Measurements from ENCODE around the gene LILRB3. TPM values are rescaled to one million over a fixed set of nuclear protein-coding genes. Genes with fewer than 3 reads are reported as not detected.

Gene LILRB3
- total and polyA plus RNA-seq, 2 of the 4 experiments (the other 2 are of a cell fraction) = not detected

DNA sequence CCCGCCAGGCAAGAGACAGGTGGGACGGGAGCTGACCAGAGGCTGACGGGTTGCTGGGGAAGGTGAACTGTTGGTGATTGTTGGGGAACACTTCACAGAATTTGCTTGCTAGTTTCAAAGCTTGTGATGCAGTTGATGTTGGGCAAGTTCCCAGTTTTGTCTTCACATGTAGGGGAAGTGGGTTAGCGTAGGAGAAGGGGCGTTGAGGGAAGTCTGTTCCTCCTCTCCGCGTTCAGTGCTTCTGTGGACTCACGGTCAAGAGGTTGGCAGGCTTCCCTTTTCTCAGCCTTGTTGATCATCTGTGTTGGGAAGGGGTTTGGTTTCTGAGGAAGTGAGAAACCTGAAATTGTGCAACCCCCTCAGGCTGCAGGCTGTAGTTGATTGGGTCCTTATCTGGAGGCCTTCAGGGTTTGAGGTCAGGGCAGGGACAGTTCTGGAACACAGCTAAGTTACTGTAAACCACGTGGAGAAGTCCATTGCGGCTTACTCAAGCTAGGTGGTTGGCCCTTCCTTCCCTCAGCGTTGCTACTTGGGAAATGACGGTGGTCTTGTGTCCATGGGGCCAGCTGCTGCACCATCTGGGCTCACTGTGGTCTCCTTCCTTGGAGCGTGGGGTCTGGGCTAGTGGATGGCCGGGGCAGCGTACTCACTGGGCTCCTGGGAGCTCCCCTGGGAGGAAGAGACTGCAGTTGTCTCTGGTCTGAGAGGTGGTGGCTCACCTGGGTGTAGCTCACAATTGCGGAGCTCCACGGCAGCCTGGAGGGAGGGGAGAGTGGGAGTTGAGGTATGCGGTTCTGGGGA lies 14.6 kb downstream of the LILRB3 start (continued):
- TF ChIP-seq SMC3 (IDR thresholded peaks at IDR 0.05; ENCODE audit: low read depth, low read length) = no peak
- peak; percentile 88 for TF ChIP-seq CEBPB (IDR thresholded peaks at IDR 0.05; ENCODE audit: low read depth, low read length)

DNA sequence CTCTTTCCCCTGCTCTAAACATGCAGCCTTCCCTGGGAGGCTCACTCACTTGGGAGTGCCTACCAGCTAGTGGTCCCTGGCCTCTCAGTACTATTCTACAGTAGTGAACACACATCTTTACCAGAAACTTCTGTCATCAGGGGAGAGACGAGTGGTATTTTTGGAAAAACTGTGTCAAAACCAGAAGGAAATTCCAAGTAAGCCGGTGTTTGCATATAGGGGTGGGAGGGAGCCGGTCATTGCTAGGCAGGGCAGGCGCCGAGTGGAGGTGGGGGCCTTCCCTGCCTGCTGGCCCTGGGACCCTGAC lies 15.2 kb downstream of the LILRB3 start:
- intact Hi-C loops (cut with micrococcal nuclease) (no loop called here), dilution Hi-C loops (cut with HindIII; ENCODE audit: low sequenced_read_pairs, unreplicated experiment) (no loop called here), in situ Hi-C loops (cut with MboI; ENCODE audit: low sequenced_read_pairs) (loop anchor here (10.0 kb wide), 1 partner anchor 247 kb away; no protein-coding TSS in a partner anchor)
- DNase-seq = no peak
- Histone ChIP-seq H2AFZ (replicated peaks; ENCODE audit: low read length, poor library complexity) (no peak overlapping the region), H4K5ac (ENCODE audit: low read depth, low read length) (no peak overlapping the region), H3K36me3 (ENCODE audit: control insufficient read depth, insufficient read depth, low read length) (peaks cover 50% of the 10 kb centered on the region), H3K56ac (ENCODE audit: extremely low read depth, insufficient read depth, low read length) (no peak overlapping the region), H2AK5ac (ENCODE audit: low read depth, low read length) (no peak overlapping the region), H3K4me3 (ENCODE audit: insufficient read depth, low read depth, low read length) (no peak overlapping the region), H3K27me3 (ENCODE audit: control insufficient read depth, insufficient read depth, low read length) (no peaks in the 10 kb centered on the region), H2BK5ac (ENCODE audit: low read depth, low read length, poor library complexity, severe bottlenecking) (no peak overlapping the region), H3K9me3 (ENCODE audit: control insufficient read depth, insufficient read depth, low read length) (no peaks in the 10 kb centered on the region), H3K23ac (ENCODE audit: low read depth, low read length) (no peak overlapping the region), H4K91ac (ENCODE audit: insufficient read depth, low read depth, low read length) (no peak overlapping the region), H3K9ac (ENCODE audit: low read depth, low read length) (no peak overlapping the region), H3K4me1 (ENCODE audit: control insufficient read depth, insufficient read depth, low read length) (peaks cover 35% of the 10 kb centered on the region), H4K20me1 (ENCODE audit: insufficient read depth, low read length) (peaks cover 86% of the 10 kb centered on the region), H3K79me1 (ENCODE audit: low read depth in 1 of 2, low read length in 2 of 2) (peaks cover 8 to 76% of the 10 kb centered on the region in 2 experiments), H2BK20ac (ENCODE audit: low read depth, low read length) (no peak overlapping the region), H2AK9ac (replicated peaks; ENCODE audit: low read depth, low read length, poor library complexity) (no peak overlapping the region), H3K4ac (ENCODE audit: low read depth, low read length) (no peak overlapping the region), H3K4me2 (ENCODE audit: low read depth, low read length) (no peak overlapping the region; the same call in 1 of the 2 replicates), H3K9me1 (ENCODE audit: insufficient read depth, low read length) (peaks cover 30% of the 10 kb centered on the region), H3K18ac (ENCODE audit: low read depth, low read length) (no peak overlapping the region), H3K27ac (ENCODE audit: insufficient read depth, low read length) (peak overlapping the region; percentile 5; the same call in 1 of the 2 replicates), H3K14ac (replicated peaks; ENCODE audit: low read depth, low read length) (no peak overlapping the region), H2BK120ac (ENCODE audit: low read depth, low read length) (no peak overlapping the region), H2BK15ac (ENCODE audit: low read depth, low read length) (no peak overlapping the region), H4K8ac (ENCODE audit: low read depth in 2 of 2, low read length in 2 of 2) (no peak overlapping the region)
- no TSS peak for BruUV-seq (replicated peaks)
- no peak for TF ChIP-seq MXI1 (IDR thresholded peaks at IDR 0.05; ENCODE audit: borderline replicate concordance, low read depth, low read length)
- TF ChIP-seq MAZ (IDR thresholded peaks at IDR 0.05; ENCODE audit: borderline replicate concordance, low read depth, low read length) = no peak
- TF ChIP-seq BHLHE40 (IDR thresholded peaks at IDR 0.05; ENCODE audit: low read depth, low read length) = no peak
- TF ChIP-seq CEBPB (IDR thresholded peaks at IDR 0.05; ENCODE audit: low read depth, low read length) = no peak
- no peak for TF ChIP-seq MAFK (IDR thresholded peaks at IDR 0.05; ENCODE audit: low read depth, low read length)
- no peak for TF ChIP-seq SMC3 (IDR thresholded peaks at IDR 0.05; ENCODE audit: low read depth, low read length)
- TF ChIP-seq RFX5 (IDR thresholded peaks at IDR 0.05; ENCODE audit: low read depth, low read length) = no peak
- no peak for TF ChIP-seq USF2 (IDR thresholded peaks at IDR 0.05; ENCODE audit: low read depth, low read length)
- POLR2A ChIA-PET (ENCODE audit: unreplicated experiment) = interaction anchor here (1.5 kb wide), 1 partner anchor 18 kb away, joined by 6 read pairs; the partner anchor contains the start of gene MBOAT7
- no peak for ATAC-seq (ENCODE audit: low read depth)
- CTCF ChIA-PET = no interaction called here
- WGBS, 2 experiments (ENCODE audit: extremely low coverage in 2 of 2, insufficient read length in 1 of 2) = 92% methylated on average over 2 of the region's 5 CpGs; no CpG with 5 or more reads in 1 of the 2 experiments
